BJ (cell line): Measurements from ENCODE around the gene PBX3. TPM values are rescaled to one million over a fixed set of nuclear protein-coding genes. Genes with fewer than 3 reads are reported as not detected.
A peak's percentile ranks its signal among the peaks of the same experiment; 100 is the strongest.

ENCODE experiments used
- CTCF ChIA-PET: fragments of 350-600 bp; formaldehyde crosslinking; extraction: SDS; loops from one replicate; lab custom pipeline; 2021; ENCODE audit warnings: antibody characterized with exemption, inconsistent platforms; lab: Yijun Ruan, JAX
- POLR2A ChIA-PET: fragments of 300-600 bp; sonication (Branson Sonifier 250); formaldehyde crosslinking; extraction: SDS; loops from one replicate; lab custom pipeline; 2021; ENCODE audit warnings: antibody characterized with exemption; lab: Charles Lee
- DNase-seq: peaks from one replicate; pipeline ENCODE4 v3.0.0-alpha.2; 2011; ENCODE audit warnings: low read depth
- H3K27me3 ChIP-seq: 2 replicates; pipeline ENCODE4 v1.6.0; 2011; ENCODE audit warnings: low read length; ENCODE audit not compliant: control insufficient read depth, insufficient read depth
- H3K36me3 ChIP-seq: 2 replicates; pipeline ENCODE4 v1.5.1; 2011; ENCODE audit warnings: low read length; ENCODE audit not compliant: control insufficient read depth, insufficient read depth
- H3K4me3 ChIP-seq: 2 replicates; pipeline ENCODE4 v1.5.1; 2011; ENCODE audit warnings: low read depth, mild to moderate bottlenecking, control low read depth, low read length
- polyA plus RNA-seq: library from polyadenylated mRNA; depleted of rRNA; stranded (reverse); fragments of >200 nt; gene quantifications from 2 replicates; pipeline ENCODE4 v1.2.3, GENCODE V29; 2011
- TF ChIP-seq, protein P1 (sequence below): IDR thresholded peaks from 2 replicates; pipeline ENCODE4 v1.5.1; 2011; ENCODE audit warnings: low read depth, mild to moderate bottlenecking, control low read depth, inconsistent platforms, low read length, moderate library complexity; ENCODE audit not compliant: insufficient read depth

The PBX3 gene
- polyA plus RNA-seq, 1 experiment = 27.9 TPM

DNA sequence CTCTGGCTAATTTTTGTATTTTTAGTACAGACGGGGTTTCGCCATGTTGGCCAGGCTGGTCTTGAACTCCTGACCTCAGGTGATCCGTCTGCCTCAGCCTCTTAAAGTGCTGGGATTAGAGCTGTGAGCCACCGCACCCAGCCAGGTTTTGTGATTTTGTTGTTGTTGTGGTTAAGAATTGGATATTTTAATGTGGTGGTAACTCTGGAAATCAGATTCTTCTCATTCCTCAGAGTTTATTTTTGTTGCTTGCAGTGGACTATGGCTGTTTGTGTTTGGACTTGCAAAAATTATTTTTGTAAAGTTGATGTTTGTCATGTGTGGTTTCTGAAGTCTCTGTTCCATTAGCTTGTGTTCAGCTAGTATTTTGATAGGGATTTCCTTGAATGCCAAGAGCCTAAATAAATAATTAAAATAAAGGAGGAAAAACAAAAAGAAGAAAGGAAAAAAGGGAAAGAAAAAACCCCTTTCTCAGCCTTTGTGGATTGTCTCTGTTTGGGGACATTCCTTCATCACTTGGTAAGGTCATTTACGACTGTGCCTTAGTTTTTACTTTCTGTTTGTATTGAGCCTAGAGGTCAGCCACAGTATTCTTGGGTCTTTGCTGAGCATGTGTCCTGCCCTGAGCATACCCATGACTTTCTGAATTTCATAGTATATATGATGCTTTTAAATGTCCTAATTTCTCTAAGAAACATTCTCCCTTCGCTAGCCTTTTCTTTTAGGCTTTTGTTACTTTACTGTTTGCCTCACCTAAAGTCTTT, 37.3 kb downstream of the PBX3 start:
- POLR2A ChIA-PET = no interaction called here
- TF ChIP-seq, protein P1, sequence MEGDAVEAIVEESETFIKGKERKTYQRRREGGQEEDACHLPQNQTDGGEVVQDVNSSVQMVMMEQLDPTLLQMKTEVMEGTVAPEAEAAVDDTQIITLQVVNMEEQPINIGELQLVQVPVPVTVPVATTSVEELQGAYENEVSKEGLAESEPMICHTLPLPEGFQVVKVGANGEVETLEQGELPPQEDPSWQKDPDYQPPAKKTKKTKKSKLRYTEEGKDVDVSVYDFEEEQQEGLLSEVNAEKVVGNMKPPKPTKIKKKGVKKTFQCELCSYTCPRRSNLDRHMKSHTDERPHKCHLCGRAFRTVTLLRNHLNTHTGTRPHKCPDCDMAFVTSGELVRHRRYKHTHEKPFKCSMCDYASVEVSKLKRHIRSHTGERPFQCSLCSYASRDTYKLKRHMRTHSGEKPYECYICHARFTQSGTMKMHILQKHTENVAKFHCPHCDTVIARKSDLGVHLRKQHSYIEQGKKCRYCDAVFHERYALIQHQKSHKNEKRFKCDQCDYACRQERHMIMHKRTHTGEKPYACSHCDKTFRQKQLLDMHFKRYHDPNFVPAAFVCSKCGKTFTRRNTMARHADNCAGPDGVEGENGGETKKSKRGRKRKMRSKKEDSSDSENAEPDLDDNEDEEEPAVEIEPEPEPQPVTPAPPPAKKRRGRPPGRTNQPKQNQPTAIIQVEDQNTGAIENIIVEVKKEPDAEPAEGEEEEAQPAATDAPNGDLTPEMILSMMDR = no peak
- Histone ChIP-seq H3K36me3 (no peaks in the 10 kb centered on the region), H3K4me3 (no peak overlapping the region), H3K27me3 (no peaks in the 10 kb centered on the region)
- CTCF ChIA-PET = interaction anchor here (1.2 kb wide), 1 partner anchor 14 kb away, joined by 3 read pairs; no protein-coding TSS in a partner anchor
- peak; percentile 39 for DNase-seq

DNA sequence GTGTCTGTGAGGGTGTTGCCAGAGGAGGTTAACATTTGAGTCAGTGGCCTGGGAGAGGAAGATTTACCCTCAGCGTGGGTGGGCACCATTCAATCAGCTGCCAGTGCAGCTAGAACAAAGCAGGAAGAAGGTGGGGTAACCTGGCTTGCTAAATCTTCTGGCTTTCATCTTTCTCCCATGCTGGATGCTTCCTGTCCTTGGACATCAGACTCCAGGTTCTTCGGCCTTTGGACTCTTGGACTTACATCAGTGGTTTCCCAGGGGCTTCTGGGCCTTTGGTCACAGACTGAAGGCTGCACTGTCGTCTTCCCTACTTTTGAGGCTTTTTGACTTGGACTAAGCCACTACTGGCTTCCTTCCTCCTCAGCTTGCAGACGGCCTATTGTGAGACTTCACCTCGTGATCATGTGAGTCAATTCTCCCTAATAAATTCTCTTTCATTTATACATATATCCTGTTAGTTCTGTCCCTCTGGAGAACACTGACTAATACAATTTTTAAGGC, 38.1 kb downstream of the PBX3 start:
- H3K36me3 ChIP-seq = no peaks in the 10 kb centered on the region
- ChIA-PET CTCF (interaction anchor here (1.2 kb wide), 1 partner anchor 13 kb away, joined by 3 read pairs; no protein-coding TSS in a partner anchor), POLR2A (no interaction called here)
- no peak overlapping the region for H3K4me3 ChIP-seq
- DNase-seq = no peak
- TF ChIP-seq, protein P1 = no peak
- no peaks in the 10 kb centered on the region for H3K27me3 ChIP-seq

DNA sequence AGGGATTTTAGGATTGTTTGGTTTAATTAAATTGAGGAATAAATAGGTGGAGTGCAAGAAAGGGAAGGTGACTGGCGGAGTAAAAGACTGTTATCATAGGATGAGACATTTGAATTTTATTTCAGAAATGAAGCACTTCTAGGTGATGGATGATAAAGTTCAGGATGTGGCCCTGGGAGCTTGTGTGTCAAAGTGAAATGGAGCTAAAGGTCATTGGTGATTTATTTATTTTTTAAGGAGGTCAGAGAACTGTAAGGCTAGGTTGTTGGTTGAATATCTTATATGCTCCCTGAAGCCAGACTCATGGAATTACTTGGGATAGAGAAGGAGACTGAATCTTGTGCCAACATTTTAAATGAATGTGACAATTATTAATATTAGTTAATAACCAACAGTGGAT, 40.5 kb downstream of the PBX3 start:
- DNase-seq = no peak
- TF ChIP-seq, protein P1 = no peak
- Histone ChIP-seq H3K36me3 (no peaks in the 10 kb centered on the region), H3K4me3 (no peak overlapping the region), H3K27me3 (no peaks in the 10 kb centered on the region)
- CTCF ChIA-PET = interaction anchor here (0.8 kb wide), 1 partner anchor 33 kb away, joined by 3 read pairs; no protein-coding TSS in a partner anchor
- POLR2A ChIA-PET = no interaction called here

DNA sequence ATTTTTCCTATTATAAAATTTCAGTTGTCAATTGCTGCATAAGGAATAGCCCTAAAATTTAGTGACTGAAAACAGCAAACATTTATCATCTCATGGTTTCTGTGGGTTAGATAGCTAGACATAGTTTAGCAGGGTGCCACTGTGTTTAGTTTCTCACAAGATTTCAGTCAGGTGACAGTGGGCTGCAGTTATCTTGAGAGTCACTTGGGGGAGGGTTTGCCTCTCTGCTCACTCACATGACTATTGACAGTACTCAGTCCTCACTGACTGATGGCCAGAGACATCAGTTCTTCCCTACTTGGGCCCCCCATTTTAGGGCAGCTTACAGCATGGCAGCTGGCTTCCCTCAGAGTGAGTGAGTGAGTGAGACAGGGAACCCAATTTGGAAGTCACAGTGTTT, 42.0 kb downstream of the PBX3 start:
- CTCF ChIA-PET = no interaction called here
- TF ChIP-seq, protein P1 = no peak
- POLR2A ChIA-PET = no interaction called here
- H3K27me3 ChIP-seq = no peaks in the 10 kb centered on the region
- DNase-seq = no peak
- H3K4me3 ChIP-seq = no peak overlapping the region
- H3K36me3 ChIP-seq = no peaks in the 10 kb centered on the region

DNA sequence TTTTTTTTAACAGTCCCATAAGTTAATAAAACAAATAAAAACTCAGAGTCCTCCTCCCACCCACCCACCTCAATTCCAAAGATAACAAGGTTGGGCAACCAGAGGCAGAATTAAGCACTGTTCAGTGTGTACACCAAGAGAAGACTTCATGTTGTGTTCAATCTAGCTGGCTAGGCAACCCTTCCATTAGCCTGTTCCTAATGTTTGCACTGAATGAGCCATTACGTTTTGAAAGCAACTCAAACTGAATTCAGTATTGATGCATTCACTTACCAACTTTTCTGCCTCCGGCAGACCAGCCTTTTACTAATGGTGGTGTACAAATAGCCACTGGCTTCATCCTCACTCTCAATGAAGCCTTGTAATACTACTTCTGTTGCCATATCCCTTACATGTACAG, 47.5 kb downstream of the PBX3 start:
- no peak for DNase-seq
- no peaks in the 10 kb centered on the region for H3K27me3 ChIP-seq
- TF ChIP-seq, protein P1 = no peak
- ChIA-PET POLR2A (interaction anchor here (0.7 kb wide), 1 partner anchor 1894 kb away, joined by 13 read pairs; no protein-coding TSS in a partner anchor), CTCF (no interaction called here)
- H3K4me3 ChIP-seq = no peak overlapping the region
- no peaks in the 10 kb centered on the region for H3K36me3 ChIP-seq
